ENCODE results near the gene RPL10A. TPM values are rescaled to one million over a fixed set of nuclear protein-coding genes. Genes with fewer than 3 reads are reported as not detected.

RPL10A gene
- total and polyA plus RNA-seq, 4 experiments from 2014 or later = 844 to 2,070 (median 1,531) TPM

GRCh38 chr6:35505999-35506412, 37.8 kb downstream of the RPL10A start:
- H3K36me3 Mint-ChIP-seq = no peaks in the 10 kb centered on the region
- Histone ChIP-seq H3K27ac (ENCODE audit: low read depth, low read length) (no peak overlapping the region), H3K4me3 (ENCODE audit: low read length in 2 of 2) (no peak overlapping the region), H3K27me3 (ENCODE audit: insufficient read depth, low read length) (peaks cover 1% of the 10 kb centered on the region), H3K4me1 (ENCODE audit: insufficient read depth, low read length) (no peaks in the 10 kb centered on the region), H3K9me3 (ENCODE audit: control insufficient read depth in 1 of 2, low read length in 2 of 2) (no peaks in the 10 kb centered on the region), H3K36me3 (ENCODE audit: insufficient read depth, low read length) (no peaks in the 10 kb centered on the region)
- ChIA-PET POLR2A (ENCODE audit: partially characterized antibody) (interaction anchor here (1.3 kb wide), 1 partner anchor 21 kb away, joined by 3 read pairs; no protein-coding TSS in a partner anchor), CTCF (ENCODE audit: partially characterized antibody) (interaction anchor here (0.7 kb wide), 1 partner anchor 18 kb away, joined by 3 read pairs; no protein-coding TSS in a partner anchor)
- H3K4me1 Mint-ChIP-seq = no peaks in the 10 kb centered on the region
- no peak for DNase-seq
- no peak overlapping the region for H3K27ac Mint-ChIP-seq
- H3K4me3 Mint-ChIP-seq = no peak overlapping the region
- intact Hi-C loops (cut with micrococcal nuclease) = no loop called here
- peaks cover 0 to 1% (median 0%) of the 10 kb centered on the region in 8 donors for H3K9me3 Mint-ChIP-seq
- H3K27me3 Mint-ChIP-seq = peaks cover 4 to 11% of the 10 kb centered on the region in 2 donors

- peaks cover 6% of the 10 kb centered on the region for H3K27me3 ChIP-seq (ENCODE audit: insufficient read depth, low read length)
- ChIA-PET POLR2A (ENCODE audit: partially characterized antibody) (interaction anchor here (1.3 kb wide), 1 partner anchor 22 kb away, joined by 3 read pairs; no protein-coding TSS in a partner anchor), CTCF (ENCODE audit: partially characterized antibody) (no interaction called here)
- no peaks in the 10 kb centered on the region for H3K4me1 ChIP-seq (ENCODE audit: insufficient read depth, low read length)
- intact Hi-C loops (cut with micrococcal nuclease) = no loop called here
- H3K27ac ChIP-seq (ENCODE audit: low read depth, low read length) = no peak overlapping the region
- H3K36me3 Mint-ChIP-seq = no peaks in the 10 kb centered on the region
- H3K9me3 ChIP-seq (ENCODE audit: control insufficient read depth in 1 of 2, low read length in 2 of 2) = no peaks in the 10 kb centered on the region
- no peaks in the 10 kb centered on the region for H3K36me3 ChIP-seq (ENCODE audit: insufficient read depth, low read length)
- no peak overlapping the region for H3K27ac Mint-ChIP-seq
- H3K4me3 ChIP-seq (ENCODE audit: low read length in 2 of 2) = no peak overlapping the region
- H3K27me3 Mint-ChIP-seq = peaks cover 7 to 12% of the 10 kb centered on the region in 2 donors
- no peaks in the 10 kb centered on the region for H3K4me1 Mint-ChIP-seq
- DNase-seq = no peak
- H3K9me3 Mint-ChIP-seq = peaks cover 0 to 1% (median 0%) of the 10 kb centered on the region in 8 donors
- no peak overlapping the region for H3K4me3 Mint-ChIP-seq
These were observed 38.3 kb downstream of the RPL10A start for GRCh38 chr6:35506536-35506935.

GRCh38 chr6:35507221-35507620, 39.0 kb downstream of the RPL10A start:
- H3K27me3 Mint-ChIP-seq = peaks cover 6 to 8% of the 10 kb centered on the region in 2 donors
- H3K27ac Mint-ChIP-seq = no peak overlapping the region
- no peak overlapping the region for H3K4me3 Mint-ChIP-seq
- Histone ChIP-seq H3K36me3 (ENCODE audit: insufficient read depth, low read length) (no peaks in the 10 kb centered on the region), H3K27me3 (ENCODE audit: insufficient read depth, low read length) (peaks cover 6% of the 10 kb centered on the region), H3K4me3 (ENCODE audit: low read length in 2 of 2) (no peak overlapping the region), H3K27ac (ENCODE audit: low read depth, low read length) (no peak overlapping the region), H3K4me1 (ENCODE audit: insufficient read depth, low read length) (no peaks in the 10 kb centered on the region), H3K9me3 (ENCODE audit: control insufficient read depth in 1 of 2, low read length in 2 of 2) (no peaks in the 10 kb centered on the region)
- CTCF ChIA-PET (ENCODE audit: partially characterized antibody) = interaction anchor here (1.0 kb wide), 1 partner anchor 45 kb away, joined by 4 read pairs; no protein-coding TSS in a partner anchor
- POLR2A ChIA-PET (ENCODE audit: partially characterized antibody) = interaction anchor here (0.6 kb wide), 1 partner anchor 262 kb away, joined by 3 read pairs; no protein-coding TSS in a partner anchor
- no peak for DNase-seq
- peaks cover 0 to under 1% (median 0%) of the 10 kb centered on the region in 4 donors for H3K4me1 Mint-ChIP-seq
- no peaks in the 10 kb centered on the region for H3K36me3 Mint-ChIP-seq
- peaks cover 0 to 1% (median 0%) of the 10 kb centered on the region in 8 donors for H3K9me3 Mint-ChIP-seq
- intact Hi-C loops (cut with micrococcal nuclease) = no loop called here

DNA sequence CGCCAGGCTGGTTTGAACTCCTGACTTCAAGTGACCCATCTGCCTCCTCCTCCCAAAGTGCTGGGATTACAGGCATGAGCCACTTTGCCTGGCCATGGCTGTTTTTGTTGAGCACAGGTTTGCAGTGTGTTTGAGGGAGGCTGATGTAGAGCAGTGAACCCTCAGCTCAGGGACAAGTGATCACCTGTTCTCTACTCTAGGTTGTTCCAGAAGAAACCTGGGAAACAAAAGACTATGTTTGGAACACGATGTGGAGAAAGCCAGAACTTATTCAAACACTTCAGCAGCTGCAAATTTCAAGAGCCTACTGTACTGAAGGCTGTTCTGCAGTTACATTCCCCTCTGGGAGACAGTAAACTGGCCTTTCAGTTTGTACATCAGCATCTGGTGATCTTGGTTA, 39.8 kb downstream of the RPL10A start:
- peaks cover 4 to 8% of the 10 kb centered on the region in 2 donors for H3K27me3 Mint-ChIP-seq
- Histone ChIP-seq H3K36me3 (ENCODE audit: insufficient read depth, low read length) (no peaks in the 10 kb centered on the region), H3K4me1 (ENCODE audit: insufficient read depth, low read length) (no peaks in the 10 kb centered on the region), H3K27ac (ENCODE audit: low read depth, low read length) (no peak overlapping the region), H3K9me3 (ENCODE audit: control insufficient read depth in 1 of 2, low read length in 2 of 2) (no peaks in the 10 kb centered on the region), H3K27me3 (ENCODE audit: insufficient read depth, low read length) (peaks cover 6% of the 10 kb centered on the region), H3K4me3 (ENCODE audit: low read length in 2 of 2) (no peak overlapping the region)
- POLR2A ChIA-PET (ENCODE audit: partially characterized antibody) = no interaction called here
- CTCF ChIA-PET (ENCODE audit: partially characterized antibody) = interaction anchor here (0.9 to 1.3 kb wide), 3 partner anchors 14 to 44 kb away, joined by 3 to 4 read pairs (median 4); partner anchors contain the start of gene RPL10A
- intact Hi-C loops (cut with micrococcal nuclease) = no loop called here
- no peak overlapping the region for H3K27ac Mint-ChIP-seq
- H3K4me3 Mint-ChIP-seq = no peak overlapping the region
- no peaks in the 10 kb centered on the region for H3K36me3 Mint-ChIP-seq
- H3K4me1 Mint-ChIP-seq = peaks cover 0 to 1% (median 0%) of the 10 kb centered on the region in 4 donors
- no peaks in the 10 kb centered on the region for H3K9me3 Mint-ChIP-seq
- DNase-seq = no peak

- H3K4me1 ChIP-seq (ENCODE audit: insufficient read depth, low read length) = no peaks in the 10 kb centered on the region
- H3K4me1 Mint-ChIP-seq = peaks cover 0 to 1% (median 0%) of the 10 kb centered on the region in 4 donors
- H3K9me3 Mint-ChIP-seq = no peaks in the 10 kb centered on the region
- intact Hi-C loops (cut with micrococcal nuclease) = no loop called here
- H3K27me3 Mint-ChIP-seq = peaks cover 4 to 5% of the 10 kb centered on the region in 2 donors
- no peak overlapping the region for H3K4me3 Mint-ChIP-seq
- no peak overlapping the region for H3K4me3 ChIP-seq (ENCODE audit: low read length in 2 of 2)
- ChIA-PET POLR2A (ENCODE audit: partially characterized antibody) (no interaction called here), CTCF (ENCODE audit: partially characterized antibody) (interaction anchor here (0.9 to 1.3 kb wide), 2 partner anchors 14 to 40 kb away, joined by 3 to 4 read pairs; partner anchors contain the start of gene RPL10A)
- H3K27me3 ChIP-seq (ENCODE audit: insufficient read depth, low read length) = peaks cover 6% of the 10 kb centered on the region
- DNase-seq = no peak
- H3K27ac Mint-ChIP-seq = no peak overlapping the region
- H3K36me3 Mint-ChIP-seq = no peaks in the 10 kb centered on the region
- H3K36me3 ChIP-seq (ENCODE audit: insufficient read depth, low read length) = no peaks in the 10 kb centered on the region
- no peak overlapping the region for H3K27ac ChIP-seq (ENCODE audit: low read depth, low read length)
- H3K9me3 ChIP-seq (ENCODE audit: control insufficient read depth in 1 of 2, low read length in 2 of 2) = no peaks in the 10 kb centered on the region
These were observed 40.3 kb downstream of the RPL10A start for GRCh38 chr6:35508542-35508941.

DNA sequence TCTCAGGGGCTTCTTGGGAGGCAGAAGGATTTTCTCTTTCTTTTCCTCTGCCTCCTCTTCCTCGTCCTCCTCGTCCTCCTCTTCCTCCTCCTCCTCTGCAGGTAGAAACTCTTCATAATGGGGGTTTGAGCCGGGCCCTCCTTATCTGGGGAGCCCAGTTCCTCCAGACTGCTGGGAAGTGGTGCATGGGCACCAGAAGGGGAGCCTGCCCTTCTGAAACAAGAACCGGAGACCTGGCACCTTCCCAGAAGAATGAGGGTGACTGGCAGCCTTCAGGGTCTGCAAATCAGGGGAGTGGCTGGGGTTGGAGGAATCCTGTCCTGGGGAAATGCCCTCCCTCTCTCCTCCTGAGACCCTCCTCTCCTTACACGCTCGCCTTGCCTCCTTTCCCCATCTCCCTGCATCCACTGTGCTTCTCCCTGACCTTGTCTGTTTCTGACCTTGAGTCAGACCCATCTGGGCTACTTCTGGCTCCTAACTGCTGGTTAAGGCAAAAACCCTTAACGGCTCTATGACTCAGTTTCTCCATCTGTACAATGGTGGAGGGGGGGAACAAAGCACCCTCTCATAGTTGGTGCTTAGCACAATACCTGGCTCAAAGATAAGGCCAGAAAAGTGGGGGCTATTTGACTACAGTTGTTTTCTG, 42.8 kb downstream of the RPL10A start:
- H3K4me1 ChIP-seq (ENCODE audit: insufficient read depth, low read length) = no peaks in the 10 kb centered on the region
- CTCF ChIA-PET (ENCODE audit: partially characterized antibody) = interaction anchor here (2.0 kb wide), 1 partner anchor 12 kb away, joined by 10 read pairs; no protein-coding TSS in a partner anchor
- POLR2A ChIA-PET (ENCODE audit: partially characterized antibody) = no interaction called here
- no peak overlapping the region for H3K4me3 Mint-ChIP-seq
- no peaks in the 10 kb centered on the region for H3K9me3 Mint-ChIP-seq
- no peak overlapping the region for H3K4me3 ChIP-seq (ENCODE audit: low read length in 2 of 2)
- no peaks in the 10 kb centered on the region for H3K36me3 Mint-ChIP-seq
- no peaks in the 10 kb centered on the region for H3K9me3 ChIP-seq (ENCODE audit: control insufficient read depth in 1 of 2, low read length in 2 of 2)
- intact Hi-C loops (cut with micrococcal nuclease) = no loop called here
- no peaks in the 10 kb centered on the region for H3K36me3 ChIP-seq (ENCODE audit: insufficient read depth, low read length)
- no peak for DNase-seq
- peaks cover 6% of the 10 kb centered on the region for H3K27me3 ChIP-seq (ENCODE audit: insufficient read depth, low read length)
- H3K4me1 Mint-ChIP-seq = peaks cover 0 to 1% (median 0%) of the 10 kb centered on the region in 4 donors
- no peak overlapping the region for H3K27ac ChIP-seq (ENCODE audit: low read depth, low read length)
- peak overlapping the region in 1 of 7 donors; percentile 18 for H3K27ac Mint-ChIP-seq
- peaks cover 4 to 5% of the 10 kb centered on the region in 2 donors for H3K27me3 Mint-ChIP-seq

GRCh38 chr6:35511562-35511941, 43.4 kb downstream of the RPL10A start:
- Mint-ChIP-seq H3K36me3 (no peaks in the 10 kb centered on the region), H3K9me3 (no peaks in the 10 kb centered on the region), H3K4me3 (no peak overlapping the region), H3K4me1 (peaks cover 0 to 2% (median 0%) of the 10 kb centered on the region in 4 donors), H3K27me3 (peaks cover 3 to 4% of the 10 kb centered on the region in 2 donors), H3K27ac (no peak overlapping the region)
- no peak overlapping the region for H3K4me3 ChIP-seq (ENCODE audit: low read length in 2 of 2)
- no peak overlapping the region for H3K27ac ChIP-seq (ENCODE audit: low read depth, low read length)
- peaks cover 6% of the 10 kb centered on the region for H3K27me3 ChIP-seq (ENCODE audit: insufficient read depth, low read length)
- no peaks in the 10 kb centered on the region for H3K36me3 ChIP-seq (ENCODE audit: insufficient read depth, low read length)
- POLR2A ChIA-PET (ENCODE audit: partially characterized antibody) = no interaction called here
- CTCF ChIA-PET (ENCODE audit: partially characterized antibody) = no interaction called here
- intact Hi-C loops (cut with micrococcal nuclease) = no loop called here
- no peaks in the 10 kb centered on the region for H3K9me3 ChIP-seq (ENCODE audit: control insufficient read depth in 1 of 2, low read length in 2 of 2)
- no peaks in the 10 kb centered on the region for H3K4me1 ChIP-seq (ENCODE audit: insufficient read depth, low read length)
- no peak for DNase-seq
